OCI-LY1 (cell line): ENCODE measurements around the gene ANTKMT.

Experiments used
- H2AFZ ChIP-seq: fragments of 200-600 bp; sonication (generic), shearing (Covaris generic); 2 replicates; pipeline ENCODE4 v1.6.0; 2014; ENCODE audit warnings: antibody characterized with exemption, mild to moderate bottlenecking, low read length
- H3F3A ChIP-seq: fragments of 200-600 bp; sonication (generic), shearing (Covaris generic); 2 replicates; pipeline ENCODE4 v1.6.0; 2014; ENCODE audit warnings: mild to moderate bottlenecking, antibody characterized with exemption, low read length, moderate library complexity; ENCODE audit not compliant: insufficient read depth
- H3K27ac ChIP-seq: fragments of 200-600 bp; sonication (generic); 2 replicates; pipeline ENCODE4 v1.5.1; 2014; ENCODE audit warnings: low read length, mixed run types, mild to moderate bottlenecking, low read depth; ENCODE audit not compliant: poor library complexity, severe bottlenecking
- H3K27me3 ChIP-seq: fragments of 200-600 bp; sonication (generic); 2 replicates; pipeline ENCODE4 v1.6.0; 2014; ENCODE audit warnings: antibody characterized with exemption, mild to moderate bottlenecking, low read length, moderate library complexity; ENCODE audit not compliant: insufficient read depth
- H3K36me3 ChIP-seq: fragments of 200-600 bp; sonication (generic); 2 replicates; pipeline ENCODE4 v1.6.1; 2014; ENCODE audit warnings: mild to moderate bottlenecking, antibody characterized with exemption, low read length, moderate library complexity, mixed read lengths; ENCODE audit not compliant: insufficient read depth
- H3K4me1 ChIP-seq: fragments of 200-600 bp; sonication (generic); 2 replicates; pipeline ENCODE4 v1.5.1; 2014; ENCODE audit warnings: mild to moderate bottlenecking, low read length, moderate library complexity; ENCODE audit not compliant: insufficient read depth, severe bottlenecking
- H3K4me2 ChIP-seq: fragments of 200-600 bp; sonication (generic), shearing (Covaris generic); 2 replicates; pipeline ENCODE4 v1.6.1; 2014; ENCODE audit warnings: low read length
- H3K4me3 ChIP-seq: fragments of 200-600 bp; sonication (generic); 2 replicates; pipeline ENCODE4 v1.5.1; 2014; ENCODE audit warnings: low read length, low read depth, mild to moderate bottlenecking, mixed read lengths; ENCODE audit not compliant: poor library complexity, severe bottlenecking
- H3K79me2 ChIP-seq: fragments of 200-600 bp; shearing (Covaris generic); 2 replicates; pipeline ENCODE4 v1.6.1; 2016; ENCODE audit warnings: mixed run types, low read length, mixed read lengths; ENCODE audit not compliant: insufficient read depth
- H3K9ac ChIP-seq: fragments of 200-600 bp; sonication (generic), shearing (Covaris generic); 2 replicates; pipeline ENCODE4 v1.6.1; 2014; ENCODE audit warnings: mild to moderate bottlenecking, low read length, mixed read lengths
- H3K9me2 ChIP-seq: fragments of 200-600 bp; sonication (generic), shearing (Covaris generic); 2 replicates; pipeline ENCODE4 v1.6.1; 2014; ENCODE audit warnings: low read depth, mild to moderate bottlenecking, low read length, mixed read lengths
- H3K9me3 ChIP-seq: fragments of 200-600 bp; shearing (Covaris generic); 2 replicates; pipeline ENCODE4 v1.6.1; 2014; ENCODE audit warnings: low read length, mixed read lengths
- H4K20me1 ChIP-seq: fragments of 200-600 bp; sonication (generic), shearing (Covaris generic); 2 replicates; pipeline ENCODE4 v1.6.0; 2016; ENCODE audit warnings: mild to moderate bottlenecking, low read length; ENCODE audit not compliant: insufficient read depth
- EZH2 ChIP-seq: fragments of 200-600 bp; sonication (generic), shearing (Covaris generic); IDR thresholded peaks from 2 replicates; pipeline ENCODE4 v1.8.0; 2017; ENCODE audit warnings: borderline replicate concordance, mixed run types, mild to moderate bottlenecking, antibody characterized with exemption, low read length, moderate library complexity, mixed read lengths
- TF ChIP-seq, protein P1 (sequence below): fragments of 200-600 bp; sonication (generic), shearing (Covaris generic); IDR thresholded peaks from 2 replicates; pipeline ENCODE4 v1.5.1; 2017; ENCODE audit warnings: mild to moderate bottlenecking, antibody characterized with exemption, low read length, moderate library complexity, mixed read lengths

ANTKMT gene

DNA sequence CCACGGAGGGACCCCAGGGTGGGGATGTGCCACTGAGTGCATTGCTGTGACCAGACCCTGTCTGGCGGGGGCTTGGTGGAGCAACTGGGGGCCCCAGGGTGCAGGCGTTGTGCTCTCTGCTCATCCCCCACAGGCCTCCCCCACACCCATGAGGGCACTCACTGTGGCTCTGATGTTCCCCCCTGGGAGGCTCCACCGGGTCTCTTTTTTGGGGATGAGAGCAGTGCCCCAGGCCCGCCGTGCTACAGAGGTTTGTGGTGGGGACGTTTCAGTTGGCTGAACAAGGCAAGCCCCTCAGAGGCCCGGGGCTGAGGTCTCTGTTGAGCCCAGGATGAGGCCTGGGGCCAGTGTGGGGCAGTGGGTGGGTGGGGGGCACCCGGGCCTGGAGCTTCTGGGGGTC is 2.7 kb downstream of the ANTKMT start:
- H3K9me3 ChIP-seq = no peaks in the 10 kb centered on the region
- TF ChIP-seq EZH2 = no peak
- TF ChIP-seq, protein P1, sequence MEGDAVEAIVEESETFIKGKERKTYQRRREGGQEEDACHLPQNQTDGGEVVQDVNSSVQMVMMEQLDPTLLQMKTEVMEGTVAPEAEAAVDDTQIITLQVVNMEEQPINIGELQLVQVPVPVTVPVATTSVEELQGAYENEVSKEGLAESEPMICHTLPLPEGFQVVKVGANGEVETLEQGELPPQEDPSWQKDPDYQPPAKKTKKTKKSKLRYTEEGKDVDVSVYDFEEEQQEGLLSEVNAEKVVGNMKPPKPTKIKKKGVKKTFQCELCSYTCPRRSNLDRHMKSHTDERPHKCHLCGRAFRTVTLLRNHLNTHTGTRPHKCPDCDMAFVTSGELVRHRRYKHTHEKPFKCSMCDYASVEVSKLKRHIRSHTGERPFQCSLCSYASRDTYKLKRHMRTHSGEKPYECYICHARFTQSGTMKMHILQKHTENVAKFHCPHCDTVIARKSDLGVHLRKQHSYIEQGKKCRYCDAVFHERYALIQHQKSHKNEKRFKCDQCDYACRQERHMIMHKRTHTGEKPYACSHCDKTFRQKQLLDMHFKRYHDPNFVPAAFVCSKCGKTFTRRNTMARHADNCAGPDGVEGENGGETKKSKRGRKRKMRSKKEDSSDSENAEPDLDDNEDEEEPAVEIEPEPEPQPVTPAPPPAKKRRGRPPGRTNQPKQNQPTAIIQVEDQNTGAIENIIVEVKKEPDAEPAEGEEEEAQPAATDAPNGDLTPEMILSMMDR = no peak
- no peaks in the 10 kb centered on the region for H4K20me1 ChIP-seq
- no peak overlapping the region for H3K4me2 ChIP-seq
- H3K4me3 ChIP-seq = no peak overlapping the region
- H3K79me2 ChIP-seq = no peaks in the 10 kb centered on the region
- H3K9me2 ChIP-seq = no peaks in the 10 kb centered on the region
- no peak overlapping the region for H2AFZ ChIP-seq
- H3F3A ChIP-seq = peaks cover 4% of the 10 kb centered on the region; the same call in 1 of the 2 replicates
- peaks cover 38% of the 10 kb centered on the region for H3K4me1 ChIP-seq
- no peak overlapping the region for H3K27ac ChIP-seq
- no peaks in the 10 kb centered on the region for H3K27me3 ChIP-seq
- peaks cover 8% of the 10 kb centered on the region for H3K36me3 ChIP-seq
- no peak overlapping the region for H3K9ac ChIP-seq

DNA sequence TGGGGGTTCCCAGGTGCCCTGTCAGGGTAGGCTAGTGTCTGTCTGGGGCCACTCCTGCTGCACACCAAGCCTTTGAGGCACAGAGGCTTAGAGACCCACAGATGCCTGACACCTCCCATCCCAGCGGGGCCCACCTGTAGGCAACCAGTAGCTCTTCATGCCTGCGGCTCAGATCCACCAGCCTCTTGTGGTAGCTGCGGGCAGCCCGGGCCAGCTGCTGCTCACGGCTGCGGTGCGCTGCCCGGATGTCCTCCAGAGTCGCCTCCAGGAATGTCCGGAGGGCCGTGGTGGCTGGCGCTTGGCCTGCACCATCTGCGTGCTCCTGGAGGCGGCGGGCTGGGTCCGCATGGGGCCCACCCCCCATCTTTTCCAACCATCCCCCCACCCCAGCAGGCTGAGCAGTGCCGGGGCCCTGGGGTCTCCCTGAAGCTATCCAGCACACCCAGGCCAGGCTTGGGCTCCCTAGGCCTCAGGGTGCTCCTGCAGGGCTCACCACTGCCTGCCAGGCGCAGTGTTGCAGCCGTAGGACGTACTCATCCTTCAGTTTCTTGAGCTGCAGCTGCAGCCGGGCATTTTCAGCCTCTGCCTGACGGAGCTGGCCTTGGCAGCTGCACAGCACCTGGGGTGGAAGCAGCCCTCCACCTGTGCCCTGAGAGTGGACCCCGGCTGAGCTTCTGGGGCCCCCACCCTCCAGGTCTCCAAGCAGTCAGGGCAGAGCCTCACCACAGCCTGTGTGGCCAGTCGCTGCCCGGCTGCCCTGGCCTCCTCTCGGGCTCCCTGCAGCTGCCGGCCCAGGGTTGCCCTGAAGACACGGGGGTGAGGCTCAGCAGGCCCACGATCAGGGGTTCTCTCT is 3.5 kb downstream of the ANTKMT start:
- Histone ChIP-seq H3K27me3 (no peaks in the 10 kb centered on the region), H3K9me3 (no peaks in the 10 kb centered on the region), H3K4me2 (no peak overlapping the region), H3F3A (peaks cover 4% of the 10 kb centered on the region; the same call in 1 of the 2 replicates), H3K9me2 (no peaks in the 10 kb centered on the region), H3K4me1 (peaks cover 44% of the 10 kb centered on the region), H3K9ac (no peak overlapping the region), H3K36me3 (peaks cover 8% of the 10 kb centered on the region), H3K27ac (no peak overlapping the region), H3K4me3 (no peak overlapping the region), H3K79me2 (no peaks in the 10 kb centered on the region), H2AFZ (no peak overlapping the region), H4K20me1 (no peaks in the 10 kb centered on the region)
- TF ChIP-seq, protein P1 = no peak
- no peak for TF ChIP-seq EZH2

DNA sequence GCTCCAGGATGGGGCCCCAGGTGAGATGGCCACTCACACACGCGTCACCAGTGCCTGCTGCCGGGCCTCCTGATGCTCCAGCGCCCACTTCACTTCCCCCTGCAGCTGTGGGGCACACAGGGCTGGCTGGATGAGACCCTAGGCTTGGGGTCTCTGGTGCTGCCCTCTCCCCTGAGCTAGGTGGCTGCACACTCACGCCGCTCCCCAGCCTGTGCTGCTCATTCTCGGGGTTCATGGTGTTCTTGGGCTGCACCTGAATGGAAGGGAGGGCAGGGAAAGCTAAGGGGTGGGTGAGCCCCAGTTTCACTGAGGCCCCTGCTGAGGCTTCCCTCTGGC is 4.1 kb downstream of the ANTKMT start:
- TF ChIP-seq, protein P1 = no peak
- TF ChIP-seq EZH2 = no peak
- Histone ChIP-seq H3K4me1 (peaks cover 43% of the 10 kb centered on the region), H3K9ac (no peak overlapping the region), H3K27ac (no peak overlapping the region), H3K27me3 (no peaks in the 10 kb centered on the region), H3K4me2 (no peak overlapping the region), H3K36me3 (peaks cover 10% of the 10 kb centered on the region), H3K79me2 (no peaks in the 10 kb centered on the region), H4K20me1 (no peaks in the 10 kb centered on the region), H3K4me3 (no peak overlapping the region), H2AFZ (no peak overlapping the region), H3F3A (peaks cover 4% of the 10 kb centered on the region; the same call in 1 of the 2 replicates), H3K9me3 (no peaks in the 10 kb centered on the region), H3K9me2 (no peaks in the 10 kb centered on the region)
